ENCODE results near the gene ATF6B.

The ATF6B gene

DNA sequence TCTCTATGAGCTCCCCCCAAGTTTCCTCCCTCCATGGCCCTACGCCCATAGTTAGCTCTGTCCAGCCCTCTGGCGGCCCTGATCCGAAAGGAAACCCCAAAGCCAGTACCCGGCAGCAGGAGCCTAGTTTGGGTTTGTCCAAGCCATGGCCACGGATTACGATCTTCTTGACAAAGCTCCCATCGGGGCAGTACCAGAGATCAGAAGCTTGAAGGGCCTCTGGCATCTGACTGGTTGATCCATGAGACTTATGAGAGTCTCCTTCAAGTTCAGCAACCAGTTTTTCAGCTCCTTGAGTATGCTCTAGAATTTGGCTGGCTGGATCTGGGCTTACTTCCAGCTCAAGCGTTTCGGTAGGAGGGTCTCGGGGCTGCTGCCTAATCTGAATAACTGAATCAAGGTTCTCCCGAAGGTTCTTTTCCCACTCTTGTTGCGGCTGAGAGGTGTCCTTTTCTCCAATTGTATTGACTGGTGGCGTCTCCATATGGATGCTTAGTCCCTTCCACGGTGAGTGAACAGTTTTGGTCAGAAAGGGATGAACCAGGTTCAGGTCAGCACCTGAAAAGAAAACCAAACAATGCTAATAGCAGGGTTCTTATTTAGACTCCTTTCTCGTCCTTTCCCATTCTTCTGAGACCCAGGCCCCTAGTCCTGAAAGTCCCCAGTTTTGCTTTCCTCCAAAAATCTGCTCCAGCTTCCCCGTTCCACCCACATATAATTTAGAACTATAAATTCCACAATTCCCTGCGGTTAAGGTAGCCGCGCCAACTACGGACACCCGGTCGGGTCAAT is 1.4 kb upstream of the ATF6B start:
- DNase-seq = no peak

GRCh38 chr6:32128751-32129296 is 778 bp upstream of the ATF6B start:
- DNase-seq = no peak

DNA sequence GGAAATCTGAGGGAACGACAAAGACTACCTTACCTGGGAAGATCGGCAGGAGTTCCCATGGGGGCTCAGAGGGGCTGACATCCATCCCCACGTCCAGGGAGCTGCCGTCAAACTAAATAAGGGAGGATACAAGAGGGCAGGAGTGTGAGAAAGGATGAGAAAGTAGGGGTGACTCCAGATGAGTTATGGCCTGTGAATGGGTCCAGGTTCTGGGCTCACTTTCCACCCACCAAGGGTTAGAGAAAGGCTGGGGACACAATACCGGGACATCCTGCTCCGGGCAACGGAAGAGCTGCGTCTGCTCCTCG is 683 bp downstream of the ATF6B start:
- no peak for DNase-seq

DNA sequence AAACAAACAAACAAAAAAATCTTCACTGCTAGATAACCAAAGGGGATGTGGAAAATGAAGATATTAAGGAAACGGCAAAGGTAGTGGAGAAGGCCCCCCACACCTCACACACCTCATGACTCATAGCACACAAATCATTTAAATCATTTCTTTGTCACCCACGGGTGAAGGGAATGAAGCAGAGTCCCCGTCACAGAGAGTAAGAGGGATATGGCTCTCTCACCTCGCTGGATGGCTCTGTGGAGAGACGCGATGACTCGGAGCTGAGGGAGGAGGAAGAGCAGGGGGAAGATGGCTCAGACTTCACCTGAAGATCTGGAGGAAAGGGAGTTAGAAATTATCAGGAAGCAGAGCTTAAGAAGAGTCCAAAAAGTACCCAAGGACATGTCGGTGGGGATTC is 1.2 kb downstream of the ATF6B start:
- DNase-seq = no peak

- DNase-seq = no peak
Measured at GRCh38 chr6:32123681-32124080, 4.4 kb downstream of the ATF6B start.

GRCh38 chr6:32120573-32121059 is 7.4 kb downstream of the ATF6B start:
- DNase-seq = no peak

- DNase-seq = peak; percentile 14 to 67
Measured at GRCh38 chr6:32118782-32119628, 9.0 kb downstream of the ATF6B start.

- no peak for DNase-seq
Measured at GRCh38 chr6:32117461-32117860, 10.6 kb downstream of the ATF6B start.

GRCh38 chr6:32116674-32117073 is 11.4 kb downstream of the ATF6B start:
- no peak for DNase-seq

- DNase-seq = no peak
Measured at GRCh38 chr6:32115623-32116022, 12.4 kb downstream of the ATF6B start.

- DNase-seq = no peak
Measured at GRCh38 chr6:32114796-32115195, 13.2 kb downstream of the ATF6B start.

- no peak for DNase-seq
Measured at GRCh38 chr6:32113386-32114352, 14.4 kb downstream of the ATF6B start.

DNA sequence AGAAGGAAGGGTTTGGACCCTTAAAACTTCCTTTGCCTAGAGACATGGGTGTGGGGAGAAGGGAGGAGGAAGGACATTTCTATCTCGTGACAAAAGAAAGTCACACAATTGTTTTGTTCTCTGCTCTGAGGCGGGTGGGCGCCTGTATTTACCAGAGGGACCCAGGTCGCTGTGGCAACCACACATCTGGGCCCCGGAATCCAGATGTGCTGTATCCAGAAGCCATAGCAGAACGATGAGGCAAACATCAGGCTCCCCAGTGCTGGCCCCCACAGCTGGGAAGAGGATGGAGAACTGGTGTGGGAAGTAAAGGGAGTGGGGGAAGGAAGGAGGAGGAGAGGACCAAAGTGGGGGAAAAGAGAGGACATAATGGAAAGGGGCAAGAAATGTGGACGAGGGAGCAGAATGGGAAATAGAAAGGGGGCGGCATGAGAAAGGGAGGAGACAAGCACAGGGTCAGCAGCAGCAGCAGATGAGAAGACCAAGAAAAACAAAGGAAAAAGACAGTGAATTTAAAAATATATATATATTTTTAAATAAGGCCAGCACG is 15.5 kb downstream of the ATF6B start:
- DNase-seq = no peak

GRCh38 chr6:32111424-32112066 is 16.5 kb downstream of the ATF6B start:
- no peak for DNase-seq

- DNase-seq = no peak
Measured at GRCh38 chr6:32110632-32111031, 17.4 kb downstream of the ATF6B start.

GRCh38 chr6:32109765-32110160 is 18.3 kb downstream of the ATF6B start:
- DNase-seq = no peak

DNA sequence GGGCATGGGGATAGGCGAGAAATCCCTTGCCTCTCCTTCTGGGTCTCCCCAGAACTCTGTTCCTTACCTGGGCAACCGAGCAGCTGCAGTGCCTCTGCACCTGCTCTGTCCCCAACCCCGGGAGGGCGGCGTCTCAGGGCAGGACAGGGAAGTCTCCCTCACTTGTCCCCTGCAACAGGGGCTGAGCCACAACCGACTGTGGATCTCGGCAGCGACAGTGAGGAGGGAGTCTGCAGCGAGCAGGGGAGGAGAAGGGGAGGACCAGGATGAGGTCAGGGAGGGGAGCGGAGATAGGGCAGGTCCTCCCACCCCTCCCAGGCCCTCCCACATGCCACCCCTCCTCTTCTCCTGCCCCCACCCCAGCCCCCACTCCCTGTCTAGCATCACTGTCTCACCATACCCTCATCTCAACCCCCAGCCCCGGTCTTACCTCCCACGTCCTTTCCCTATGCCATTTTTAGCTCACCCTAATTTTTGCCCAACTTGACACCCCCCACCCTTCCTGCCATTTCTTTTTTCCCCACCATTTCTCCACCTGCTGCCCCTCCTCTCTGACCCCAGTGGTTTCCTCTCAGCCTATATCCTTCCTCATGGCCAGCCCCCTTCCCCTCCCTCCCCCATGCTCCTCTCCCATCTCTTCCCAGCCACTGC is 18.8 kb downstream of the ATF6B start, which contains the start of gene TNXB:
TSS of gene TNXB (minus strand) at position 225 of the 651 bp plus-strand sequence. CDS start 11,140 bp downstream, outside the sequence.
- no peak for DNase-seq

- no peak for DNase-seq
Measured at GRCh38 chr6:32108727-32109113, 19.3 kb downstream of the ATF6B start.

DNA sequence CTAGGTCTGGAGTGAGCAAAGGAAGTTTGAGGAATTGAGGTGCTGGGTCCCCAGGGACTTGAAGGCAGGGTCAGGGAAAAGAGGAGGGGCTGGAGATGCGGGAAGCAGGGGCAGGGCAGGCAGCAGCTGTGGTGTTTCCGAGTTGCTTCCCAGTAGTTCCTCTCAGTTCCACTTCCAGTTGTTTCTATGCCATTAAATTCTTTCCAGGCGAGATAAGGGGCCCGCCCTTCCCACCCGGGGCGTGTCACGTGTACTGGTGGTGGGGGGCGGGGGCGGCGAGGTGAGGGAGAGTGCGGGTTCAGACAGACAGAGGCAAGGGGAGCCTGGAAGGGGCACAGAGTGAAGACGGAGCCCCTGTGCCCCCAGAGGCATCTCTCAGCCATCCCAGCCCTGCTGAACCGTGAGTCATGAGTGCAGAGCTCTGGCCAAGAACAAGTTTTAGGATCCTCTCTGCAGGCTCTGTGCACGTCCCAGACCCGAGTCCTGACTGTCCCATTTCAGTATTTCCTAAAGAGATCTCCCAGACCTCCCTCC is 19.9 kb downstream of the ATF6B start:
- no peak for DNase-seq

- DNase-seq = no peak
Measured at GRCh38 chr6:32107406-32107805, 20.6 kb downstream of the ATF6B start.

DNA sequence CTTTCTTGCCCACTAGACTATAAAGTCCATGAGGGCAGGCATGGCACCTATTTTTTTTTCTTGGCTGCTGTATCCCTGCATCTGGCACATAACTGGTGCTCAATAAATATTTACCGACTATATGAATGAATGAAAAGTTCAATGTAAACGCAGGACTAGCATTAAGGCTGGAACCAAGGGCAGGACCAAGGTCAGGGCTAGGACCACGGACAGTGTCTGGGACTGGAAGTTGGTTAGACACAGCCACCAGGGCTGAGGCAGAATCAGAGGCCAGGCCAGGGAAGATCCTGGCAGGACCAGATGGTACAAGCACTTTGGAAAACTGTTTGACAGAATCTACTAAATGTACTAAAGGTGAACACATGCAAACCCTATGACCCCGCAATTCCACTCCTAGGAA is 22.6 kb downstream of the ATF6B start:
- DNase-seq = no peak
